ENCODE results near the gene IGSF9B.
A peak's percentile ranks its signal among the peaks of the same experiment; 100 is the strongest.
"Not testable (repeated sequence)": the region's sequence is repeated elsewhere in the genome, so short reads cannot be mapped to it uniquely, and the experiment has no call there.

IGSF9B gene, protein sequence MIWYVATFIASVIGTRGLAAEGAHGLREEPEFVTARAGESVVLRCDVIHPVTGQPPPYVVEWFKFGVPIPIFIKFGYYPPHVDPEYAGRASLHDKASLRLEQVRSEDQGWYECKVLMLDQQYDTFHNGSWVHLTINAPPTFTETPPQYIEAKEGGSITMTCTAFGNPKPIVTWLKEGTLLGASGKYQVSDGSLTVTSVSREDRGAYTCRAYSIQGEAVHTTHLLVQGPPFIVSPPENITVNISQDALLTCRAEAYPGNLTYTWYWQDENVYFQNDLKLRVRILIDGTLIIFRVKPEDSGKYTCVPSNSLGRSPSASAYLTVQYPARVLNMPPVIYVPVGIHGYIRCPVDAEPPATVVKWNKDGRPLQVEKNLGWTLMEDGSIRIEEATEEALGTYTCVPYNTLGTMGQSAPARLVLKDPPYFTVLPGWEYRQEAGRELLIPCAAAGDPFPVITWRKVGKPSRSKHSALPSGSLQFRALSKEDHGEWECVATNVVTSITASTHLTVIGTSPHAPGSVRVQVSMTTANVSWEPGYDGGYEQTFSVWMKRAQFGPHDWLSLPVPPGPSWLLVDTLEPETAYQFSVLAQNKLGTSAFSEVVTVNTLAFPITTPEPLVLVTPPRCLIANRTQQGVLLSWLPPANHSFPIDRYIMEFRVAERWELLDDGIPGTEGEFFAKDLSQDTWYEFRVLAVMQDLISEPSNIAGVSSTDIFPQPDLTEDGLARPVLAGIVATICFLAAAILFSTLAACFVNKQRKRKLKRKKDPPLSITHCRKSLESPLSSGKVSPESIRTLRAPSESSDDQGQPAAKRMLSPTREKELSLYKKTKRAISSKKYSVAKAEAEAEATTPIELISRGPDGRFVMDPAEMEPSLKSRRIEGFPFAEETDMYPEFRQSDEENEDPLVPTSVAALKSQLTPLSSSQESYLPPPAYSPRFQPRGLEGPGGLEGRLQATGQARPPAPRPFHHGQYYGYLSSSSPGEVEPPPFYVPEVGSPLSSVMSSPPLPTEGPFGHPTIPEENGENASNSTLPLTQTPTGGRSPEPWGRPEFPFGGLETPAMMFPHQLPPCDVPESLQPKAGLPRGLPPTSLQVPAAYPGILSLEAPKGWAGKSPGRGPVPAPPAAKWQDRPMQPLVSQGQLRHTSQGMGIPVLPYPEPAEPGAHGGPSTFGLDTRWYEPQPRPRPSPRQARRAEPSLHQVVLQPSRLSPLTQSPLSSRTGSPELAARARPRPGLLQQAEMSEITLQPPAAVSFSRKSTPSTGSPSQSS (N-terminal part only)

DNA sequence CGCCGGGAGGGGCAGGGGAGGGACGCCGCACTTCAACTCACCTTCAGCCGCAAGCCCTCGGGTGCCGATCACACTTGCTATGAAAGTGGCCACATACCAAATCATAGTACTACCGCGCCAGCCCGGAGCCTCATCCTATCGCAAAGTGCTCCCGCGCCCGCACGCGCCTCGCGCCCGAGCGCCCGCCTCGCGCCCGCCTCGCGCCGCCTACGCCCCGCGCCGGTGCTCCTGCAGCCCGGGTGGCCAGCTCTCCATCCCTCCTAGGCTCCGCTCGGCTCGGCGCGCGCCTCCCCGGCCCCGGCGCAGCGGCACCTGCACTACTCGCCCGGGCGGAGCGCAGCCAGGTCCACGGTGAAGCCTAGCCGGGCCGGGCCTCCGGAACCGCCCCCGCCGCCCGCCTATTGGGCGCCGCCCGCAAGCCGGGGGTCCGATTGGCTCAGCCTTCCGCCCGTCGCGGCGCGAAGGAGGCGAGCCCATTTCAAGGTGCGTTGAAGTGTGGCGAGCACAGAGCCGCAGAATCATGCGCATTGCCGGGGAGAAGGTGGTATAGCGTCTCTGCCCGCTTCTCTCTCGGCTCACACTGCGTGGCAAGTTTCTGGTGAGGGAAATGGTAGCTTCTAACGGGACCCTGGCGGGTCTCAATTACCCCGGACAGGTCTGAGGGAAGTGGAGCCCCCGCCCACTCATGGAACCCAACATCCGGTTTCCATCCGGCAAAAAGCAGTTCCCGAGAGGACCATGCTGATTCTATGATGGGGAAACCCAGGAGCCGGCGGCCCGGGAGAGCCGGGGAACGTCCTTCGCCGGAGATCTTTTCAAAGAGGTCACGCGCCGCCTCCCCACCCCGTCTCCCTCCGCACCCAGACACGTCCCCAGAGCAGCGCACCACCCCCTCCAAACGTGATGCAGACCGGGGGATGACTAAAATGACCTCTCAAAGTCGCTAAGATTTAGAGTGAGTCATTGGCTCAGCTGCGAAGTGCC is at the start of gene IGSF9B:
Gene IGSF9B (minus strand): TSS at position 319 of the 984 bp plus-strand sequence. CDS start 214 bp downstream, at position 105.
- peak; percentile 87 to 88 (median 87) for DNase-seq (ENCODE audit: low read depth in 2 of 3, low spot score in 1 of 3)

DNA sequence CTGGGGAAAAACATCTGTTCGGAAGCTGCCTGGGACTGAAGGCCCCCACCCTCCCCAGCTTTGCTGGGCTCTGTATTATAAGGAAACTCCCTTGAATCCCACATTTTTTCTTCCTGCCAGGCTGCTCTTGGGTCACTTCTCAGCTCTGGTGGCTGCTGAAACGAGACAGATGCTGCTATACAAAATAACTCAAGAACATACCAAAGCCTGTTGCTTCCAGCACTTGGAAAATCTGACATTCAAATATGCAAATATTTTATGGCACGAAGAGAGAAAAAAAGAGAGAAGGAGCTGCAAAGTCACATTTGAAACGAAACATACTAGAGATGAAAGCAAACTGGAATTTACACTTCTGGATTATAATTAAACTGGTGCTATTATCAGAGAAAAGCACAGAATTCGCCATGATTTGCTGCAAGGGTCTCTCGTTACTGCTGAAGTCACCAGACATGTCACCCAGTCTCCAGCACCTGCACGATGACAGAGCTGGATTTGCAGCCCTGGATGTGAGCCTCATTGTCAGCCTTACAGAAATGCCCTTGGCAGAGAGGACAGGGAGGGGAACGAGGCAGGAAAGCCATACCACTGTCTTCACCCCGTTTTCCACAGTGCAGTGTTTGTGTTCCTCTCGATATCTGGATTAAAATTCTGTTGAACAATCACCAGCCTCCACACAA is 47.9 kb upstream of the IGSF9B start:
- no peak for DNase-seq (ENCODE audit: low read depth in 2 of 3, low spot score in 1 of 3)

DNA sequence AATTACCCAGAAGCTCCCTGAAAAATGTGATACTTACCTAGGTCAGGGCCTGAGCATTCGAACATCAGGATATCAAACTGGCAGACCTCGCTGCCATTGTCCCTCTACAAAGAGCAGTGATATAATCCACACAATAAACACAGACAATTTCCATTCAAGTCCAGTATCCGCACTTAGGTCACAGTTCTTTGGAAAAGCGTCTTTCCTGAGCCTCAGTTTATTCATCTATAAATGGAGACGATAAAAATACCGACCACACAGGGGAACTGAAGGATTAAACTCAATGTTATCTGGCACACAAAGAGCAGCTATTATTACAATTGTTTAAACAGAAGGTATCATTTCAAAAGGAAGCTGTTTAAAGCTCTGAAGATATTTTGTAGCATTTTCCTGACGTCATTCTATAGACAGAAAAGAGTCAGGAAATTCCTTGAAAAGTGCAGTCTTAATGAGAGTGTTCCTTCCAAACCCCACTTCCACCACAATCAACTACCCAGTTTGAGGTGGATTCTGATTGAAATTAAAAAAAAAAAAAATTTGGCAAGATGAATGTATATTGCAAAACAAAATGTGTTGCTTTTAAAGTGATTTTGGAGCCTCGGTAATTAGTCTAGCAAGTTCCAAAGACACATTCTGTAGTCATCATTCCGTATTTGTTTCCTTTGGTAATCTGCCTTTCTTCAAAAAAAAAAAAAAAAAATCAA is 47.2 kb upstream of the IGSF9B start:
- DNase-seq (ENCODE audit: low read depth in 2 of 3, low spot score in 1 of 3): no peak

DNA sequence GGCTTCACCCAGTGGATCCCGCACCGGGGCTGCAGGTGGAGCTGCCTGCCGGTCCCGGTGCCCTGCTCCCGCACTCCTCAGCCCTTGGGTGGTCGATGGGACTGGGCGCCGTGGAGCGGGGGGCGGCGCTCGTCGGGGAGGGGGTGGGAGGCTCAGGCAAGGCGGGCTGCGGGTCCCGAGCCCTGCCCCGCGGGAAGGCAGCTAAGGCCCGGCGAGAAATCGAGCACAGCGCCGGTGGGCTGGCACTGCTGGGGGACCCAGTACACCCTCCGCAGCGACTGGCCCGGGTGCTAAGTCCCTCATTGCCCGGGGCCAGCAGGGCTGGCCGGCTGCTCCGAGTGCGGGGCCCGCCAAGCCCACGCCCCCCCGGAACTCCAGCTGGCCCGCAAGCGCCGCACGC is 46.1 kb upstream of the IGSF9B start:
- not testable (repeated sequence) for DNase-seq (ENCODE audit: low read depth in 2 of 3, low spot score in 1 of 3)

DNA sequence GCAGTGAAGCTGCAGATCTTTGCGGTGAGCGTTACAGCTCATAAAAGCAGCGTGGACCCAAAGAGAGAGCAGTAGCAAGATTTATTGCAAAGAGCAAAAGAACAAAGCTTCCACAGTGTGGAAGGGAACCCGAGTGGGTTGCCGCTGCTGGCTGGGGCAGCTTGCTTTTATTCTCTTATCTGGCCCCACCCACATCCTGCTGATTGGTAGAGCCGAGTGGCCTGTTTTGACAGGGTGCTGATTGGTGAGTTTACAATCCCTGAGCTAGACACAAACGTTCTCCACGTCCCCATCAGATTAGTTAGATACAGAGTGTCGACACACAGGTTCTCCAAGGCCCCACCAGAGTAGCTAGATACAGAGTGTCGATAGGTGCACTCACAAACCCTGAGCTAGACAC is 45.6 kb upstream of the IGSF9B start:
- not testable (repeated sequence) for DNase-seq (ENCODE audit: low read depth in 2 of 3, low spot score in 1 of 3)

DNA sequence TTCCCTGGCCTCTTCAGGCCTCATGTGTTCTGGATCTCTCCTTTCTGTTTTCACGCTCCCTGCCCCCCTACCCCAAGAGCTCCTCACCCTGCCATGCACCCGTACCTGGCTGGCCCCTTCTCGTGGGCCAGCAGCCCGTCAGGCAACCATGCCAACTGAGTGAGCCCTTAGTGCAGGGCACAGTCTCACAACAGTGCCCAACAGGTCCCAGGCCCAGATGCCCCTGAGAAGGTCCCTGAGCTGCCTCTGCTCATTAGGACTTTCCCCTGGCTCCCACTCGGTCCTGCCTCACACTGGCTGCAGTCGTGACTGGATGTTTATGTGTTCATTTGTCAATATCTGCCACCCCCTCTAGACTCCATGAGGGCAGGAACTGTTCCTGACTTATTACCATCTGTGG is 44.8 kb upstream of the IGSF9B start:
- DNase-seq (ENCODE audit: low read depth in 2 of 3, low spot score in 1 of 3): no peak

DNA sequence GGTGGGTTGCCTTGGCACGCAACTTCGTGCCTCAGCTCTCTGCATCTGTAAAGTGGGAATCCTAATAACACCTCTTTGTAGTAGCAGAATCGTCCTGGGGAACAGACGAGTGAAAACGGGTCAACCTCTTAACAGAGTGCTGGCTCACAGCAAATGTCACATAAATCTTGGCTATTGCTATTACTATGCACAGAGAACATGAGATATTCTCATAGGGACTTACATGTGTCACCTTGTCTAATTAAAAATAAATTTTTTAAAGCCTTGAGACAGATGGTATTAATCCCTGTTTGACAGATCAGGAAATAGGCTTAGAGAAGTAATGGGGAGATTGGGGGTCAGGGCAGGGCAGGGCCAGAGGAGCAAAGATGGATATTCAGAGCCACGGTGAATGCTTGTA is 44.3 kb upstream of the IGSF9B start:
- DNase-seq (ENCODE audit: low read depth in 2 of 3, low spot score in 1 of 3): no peak

DNA sequence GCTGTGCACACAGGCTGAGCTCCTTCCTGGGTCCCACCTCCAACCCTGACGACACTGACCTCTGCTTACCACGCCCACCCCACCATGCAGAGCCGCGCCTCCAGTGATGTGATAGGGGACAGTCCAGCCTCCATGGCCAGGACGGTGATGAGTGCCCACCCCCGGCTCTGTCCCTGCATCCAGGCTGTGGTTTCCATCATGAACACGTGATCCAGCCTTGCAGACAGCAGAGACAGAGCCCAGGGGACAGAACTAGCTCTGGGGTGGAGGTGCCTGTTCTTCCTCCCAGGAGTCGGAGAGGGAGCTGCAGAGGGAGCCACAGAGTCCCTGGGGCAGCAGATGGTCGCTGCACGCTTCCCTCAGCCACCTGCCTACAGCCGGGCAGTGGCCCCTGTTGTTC is 42.6 kb upstream of the IGSF9B start:
- no peak for DNase-seq (ENCODE audit: low read depth in 2 of 3, low spot score in 1 of 3)

DNA sequence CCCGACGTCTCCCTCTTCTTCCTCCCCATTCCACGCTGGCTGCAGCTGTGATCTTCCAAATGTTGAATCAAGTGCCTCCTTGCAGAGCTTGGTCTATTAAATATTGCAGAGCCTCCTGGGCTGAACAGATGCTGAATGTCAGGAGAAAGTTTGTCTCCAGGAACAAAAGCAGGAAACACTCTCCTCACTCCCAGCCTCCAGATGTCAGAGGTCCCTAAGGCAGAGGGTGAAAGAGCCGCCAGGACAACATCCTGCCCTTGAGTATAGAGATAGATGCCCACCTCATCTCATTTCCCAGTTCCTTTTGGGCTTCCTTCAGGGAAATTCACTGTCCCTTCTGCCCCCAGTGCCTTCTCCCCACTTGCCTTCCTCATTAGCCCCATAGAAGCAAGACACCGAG is 40.8 kb upstream of the IGSF9B start:
- no peak for DNase-seq (ENCODE audit: low read depth in 2 of 3, low spot score in 1 of 3)

DNA sequence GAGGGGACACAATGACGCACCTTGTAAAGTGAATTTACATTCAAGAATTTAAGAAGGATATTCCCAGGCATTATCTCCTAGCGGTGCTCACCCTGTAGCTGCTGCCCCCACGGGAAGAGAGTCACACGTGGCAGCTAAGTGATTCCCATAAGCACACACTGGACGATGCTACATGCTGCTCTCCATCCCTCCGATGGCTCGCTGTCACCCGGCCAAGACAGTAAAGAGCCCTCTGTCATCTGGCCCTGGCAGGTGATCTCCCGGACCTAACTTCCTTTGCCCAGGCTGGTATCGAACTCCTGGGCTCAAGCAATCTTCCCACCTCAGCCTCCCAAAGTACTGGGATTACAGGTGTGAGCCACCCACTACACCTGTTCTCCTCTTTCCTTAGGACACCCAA is 39.9 kb upstream of the IGSF9B start:
- DNase-seq (ENCODE audit: low read depth in 2 of 3, low spot score in 1 of 3): no peak

DNA sequence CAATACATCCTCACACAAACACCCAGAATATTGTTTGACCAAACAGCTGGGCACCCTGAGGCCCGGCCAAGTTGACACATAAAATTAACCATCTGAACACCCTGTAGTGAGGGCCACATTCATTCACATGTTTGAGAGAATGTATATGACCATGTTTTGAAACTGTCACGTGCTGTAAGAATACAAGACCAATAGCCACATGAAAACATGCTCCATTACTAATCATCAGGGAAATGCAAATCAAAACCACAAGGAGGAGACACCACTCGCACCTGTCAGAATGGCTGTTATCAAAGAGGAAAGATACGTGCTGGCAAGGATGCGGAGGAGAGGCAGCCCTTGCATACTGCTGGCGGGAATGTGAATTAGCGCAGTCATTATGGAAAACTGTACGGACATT is 38.3 kb upstream of the IGSF9B start:
- DNase-seq (ENCODE audit: low read depth in 2 of 3, low spot score in 1 of 3): no peak

DNA sequence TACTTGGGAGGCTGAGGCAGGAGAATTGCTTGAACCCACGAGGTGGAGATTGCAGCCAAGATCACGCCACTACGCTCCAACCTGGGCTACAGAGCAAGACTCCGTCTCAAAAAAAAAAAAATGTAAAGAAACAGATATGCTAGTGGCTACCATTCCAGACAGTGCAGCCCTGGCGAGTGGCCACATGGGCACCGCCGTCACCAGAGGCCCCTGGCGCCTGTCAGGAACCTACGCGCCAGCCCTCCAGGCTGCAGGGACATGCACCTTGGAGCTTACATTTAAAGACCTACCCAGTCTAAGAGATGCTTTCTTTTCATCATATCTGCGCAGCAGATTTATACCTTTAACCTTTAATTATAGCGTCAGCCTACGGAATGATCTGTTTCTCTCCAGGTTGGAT is 37.2 kb upstream of the IGSF9B start:
- DNase-seq (ENCODE audit: low read depth in 2 of 3, low spot score in 1 of 3): no peak

DNA sequence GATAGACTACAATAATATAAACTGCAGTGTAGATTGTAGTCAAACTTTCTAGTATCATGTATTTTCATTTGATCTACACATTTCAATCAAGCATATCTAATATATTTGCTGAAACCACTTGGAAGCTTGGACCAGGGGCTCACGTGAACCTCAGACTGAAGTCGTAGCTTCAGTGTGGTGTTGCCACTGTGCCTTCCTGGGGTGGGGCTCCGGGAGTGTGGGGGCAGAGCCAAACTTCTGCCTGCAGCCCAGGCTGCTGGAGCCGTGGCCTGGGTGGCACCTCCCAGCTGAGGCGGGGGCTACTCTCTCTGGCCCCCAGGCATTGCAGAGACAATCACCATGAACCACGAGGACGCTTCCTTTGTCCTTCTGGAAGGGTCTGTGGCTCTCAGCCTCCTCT is 36.3 kb upstream of the IGSF9B start:
- no peak for DNase-seq (ENCODE audit: low read depth in 2 of 3, low spot score in 1 of 3)

DNA sequence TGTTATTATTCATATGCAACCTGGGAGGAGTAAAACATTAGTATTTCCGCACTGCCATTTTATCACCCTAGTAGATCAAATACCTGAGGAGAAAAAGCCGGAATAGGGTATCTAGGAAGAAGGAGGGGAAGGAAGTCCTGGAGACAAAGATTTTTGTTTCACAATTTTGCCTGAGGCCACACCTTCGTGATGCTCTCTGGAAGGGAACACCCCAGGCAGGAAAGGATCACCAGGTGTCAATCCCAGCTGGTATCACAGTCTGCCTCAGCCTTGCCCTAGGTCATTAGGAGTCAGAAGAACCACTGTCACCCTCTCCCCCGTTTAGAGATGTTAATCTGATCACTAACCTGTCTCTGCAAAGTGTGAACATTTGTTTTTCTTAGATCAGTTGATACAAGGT is 35.4 kb upstream of the IGSF9B start:
- DNase-seq (ENCODE audit: low read depth in 2 of 3, low spot score in 1 of 3): no peak

DNA sequence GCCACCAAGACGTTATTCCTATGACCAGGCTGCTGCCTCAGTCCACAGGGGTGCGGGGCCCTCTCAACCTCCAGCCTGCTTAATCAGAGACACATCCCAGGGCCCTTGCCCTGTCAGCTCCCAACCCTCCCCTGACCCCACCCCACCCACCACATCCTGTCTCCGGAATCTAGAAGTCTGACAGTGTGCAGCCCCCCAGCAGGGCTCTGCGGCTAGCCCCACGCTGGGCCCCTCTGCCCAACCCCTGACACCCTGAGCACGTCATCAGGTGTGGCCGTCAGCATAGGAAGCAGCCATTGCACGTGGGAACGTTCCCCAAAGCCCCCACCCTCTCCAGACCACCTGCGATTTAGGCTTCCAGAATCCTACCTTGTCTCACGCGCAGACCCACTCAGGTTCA is 34.3 kb upstream of the IGSF9B start:
- DNase-seq (ENCODE audit: low read depth in 2 of 3, low spot score in 1 of 3): no peak

DNA sequence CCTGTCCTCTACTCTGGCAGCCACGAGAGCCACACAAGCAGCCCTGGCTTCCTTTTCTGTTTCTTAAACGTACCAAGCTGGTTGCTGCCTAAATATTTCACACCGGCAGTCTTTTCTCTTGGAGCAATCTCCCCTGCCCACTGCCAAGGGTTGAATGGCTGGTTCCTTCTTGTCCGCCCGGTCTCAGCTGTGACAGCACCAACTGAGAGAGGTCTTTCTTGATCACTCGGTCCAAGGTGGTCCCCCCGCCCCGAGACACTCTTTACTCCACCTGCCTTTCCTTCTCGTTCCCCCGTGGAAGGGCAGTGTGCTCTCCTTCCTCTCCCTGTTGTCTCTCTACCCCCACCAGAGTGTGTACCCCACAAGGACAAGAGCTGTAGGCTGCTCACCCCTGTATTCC is 33.7 kb upstream of the IGSF9B start:
- DNase-seq (ENCODE audit: low read depth in 2 of 3, low spot score in 1 of 3): no peak

DNA sequence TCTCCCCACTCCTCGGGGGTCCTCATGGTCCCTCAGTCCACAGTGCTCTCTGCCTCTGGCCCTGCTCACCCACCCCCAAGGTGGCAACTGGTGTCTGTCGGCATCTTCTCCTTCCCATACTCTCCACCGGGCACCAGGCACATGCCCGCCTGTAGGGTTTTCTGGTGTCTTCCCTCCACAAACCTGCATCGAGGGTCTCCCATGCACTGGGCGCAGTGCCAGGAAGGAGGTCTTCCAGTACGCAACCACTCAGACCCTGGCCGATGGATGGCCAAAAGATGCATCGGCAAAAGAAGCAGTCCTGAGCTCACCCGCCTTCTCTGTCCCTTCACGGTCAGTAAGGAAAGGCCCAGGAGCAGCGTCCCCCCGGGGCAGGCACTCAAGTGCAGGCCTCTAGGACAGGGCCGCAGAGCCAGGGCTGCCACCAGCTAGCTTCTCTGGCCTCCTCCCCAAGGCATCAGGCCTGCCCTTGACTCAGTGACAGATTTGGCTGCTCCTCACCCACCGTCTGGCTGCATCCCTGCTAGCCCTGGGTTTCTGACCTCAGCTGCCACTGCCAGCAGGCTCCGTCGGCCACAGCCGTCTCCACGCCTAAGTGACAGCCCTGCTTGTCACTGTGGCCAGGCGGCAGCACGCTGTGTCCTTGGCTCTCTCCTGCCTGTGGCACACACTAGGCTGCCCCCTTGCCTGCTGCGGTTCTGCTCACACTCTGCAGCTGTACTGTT is 32.1 kb upstream of the IGSF9B start:
- no peak for DNase-seq (ENCODE audit: low read depth in 2 of 3, low spot score in 1 of 3)

DNA sequence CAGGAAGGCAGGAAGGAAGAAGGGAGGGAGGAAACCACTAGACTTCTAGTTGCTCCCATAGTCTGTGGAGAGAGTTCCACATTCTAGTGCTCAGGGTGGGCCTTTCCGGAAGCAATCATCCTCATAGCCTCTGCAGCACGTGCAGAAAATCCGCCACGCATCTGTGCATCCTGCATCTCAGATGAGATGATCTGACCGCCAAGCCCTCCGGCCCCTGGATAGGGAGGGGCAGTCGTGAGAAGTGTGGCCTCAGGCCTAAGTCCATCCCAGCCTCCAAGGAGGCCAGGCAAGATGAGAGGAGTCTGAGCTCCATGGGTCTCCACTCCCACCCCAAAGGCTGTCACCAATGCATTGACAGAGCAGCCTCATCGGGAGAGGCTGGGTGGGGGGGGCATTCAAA is 30.4 kb upstream of the IGSF9B start:
- DNase-seq (ENCODE audit: low read depth in 2 of 3, low spot score in 1 of 3): no peak
